C4-2B (cell line): ENCODE results near the gene HOXA2.

Experiments used
- ZFX ChIP-seq: fragments of 450-650 bp; IDR thresholded peaks from 2 replicates; pipeline ENCODE4 v1.6.1; 2017
- TF ChIP-seq, protein P1 (sequence below): fragments of 450-650 bp; conservative IDR thresholded peaks from 2 replicates; pipeline ENCODE4 v1.5.1; 2017; ENCODE audit warnings: mild to moderate bottlenecking

GRCh38 chr7:27091105-27091504, 11.4 kb downstream of the HOXA2 start:
- TF ChIP-seq, protein P1, sequence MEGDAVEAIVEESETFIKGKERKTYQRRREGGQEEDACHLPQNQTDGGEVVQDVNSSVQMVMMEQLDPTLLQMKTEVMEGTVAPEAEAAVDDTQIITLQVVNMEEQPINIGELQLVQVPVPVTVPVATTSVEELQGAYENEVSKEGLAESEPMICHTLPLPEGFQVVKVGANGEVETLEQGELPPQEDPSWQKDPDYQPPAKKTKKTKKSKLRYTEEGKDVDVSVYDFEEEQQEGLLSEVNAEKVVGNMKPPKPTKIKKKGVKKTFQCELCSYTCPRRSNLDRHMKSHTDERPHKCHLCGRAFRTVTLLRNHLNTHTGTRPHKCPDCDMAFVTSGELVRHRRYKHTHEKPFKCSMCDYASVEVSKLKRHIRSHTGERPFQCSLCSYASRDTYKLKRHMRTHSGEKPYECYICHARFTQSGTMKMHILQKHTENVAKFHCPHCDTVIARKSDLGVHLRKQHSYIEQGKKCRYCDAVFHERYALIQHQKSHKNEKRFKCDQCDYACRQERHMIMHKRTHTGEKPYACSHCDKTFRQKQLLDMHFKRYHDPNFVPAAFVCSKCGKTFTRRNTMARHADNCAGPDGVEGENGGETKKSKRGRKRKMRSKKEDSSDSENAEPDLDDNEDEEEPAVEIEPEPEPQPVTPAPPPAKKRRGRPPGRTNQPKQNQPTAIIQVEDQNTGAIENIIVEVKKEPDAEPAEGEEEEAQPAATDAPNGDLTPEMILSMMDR = no peak
- no peak for TF ChIP-seq ZFX
